Prostate gland (tissue), 2 donors: ENCODE results near the gene BTG2. TPM values are rescaled to one million over a fixed set of nuclear protein-coding genes. Genes with fewer than 3 reads are reported as not detected.

Experiments
- DNase-seq: peaks from one replicate; pipeline ENCODE4 v3.0.0-alpha.2; 2019; ENCODE audit warnings: low spot score
- H3K27ac ChIP-seq, 2 donors: fragments of 200-600 bp; sonication (generic); 2 replicates each; pipeline ENCODE4 v1.5.1; 2017 to 2019
- H3K27me3 ChIP-seq: fragments of 200-600 bp; sonication (generic); replicated peaks from 2 replicates; pipeline ENCODE4 v1.5.1; 2019; ENCODE audit not compliant: insufficient read depth
- H3K36me3 ChIP-seq, 2 donors: fragments of 200-600 bp; sonication (generic); 1 replicate in 1 of 2; 2 replicates in 1 of 2; pipeline versions ENCODE4 v1.5.1 to v1.8.1; 2017 to 2019
- H3K4me1 ChIP-seq: fragments of 200-600 bp; sonication (generic); replicated peaks from 2 replicates; pipeline ENCODE4 v1.5.1; 2019
- H3K4me3 ChIP-seq, 2 donors: fragments of 200-600 bp; sonication (generic); 2 replicates each; pipeline ENCODE4 v1.5.1; 2017 to 2019
- H3K9me3 ChIP-seq: fragments of 200-600 bp; sonication (generic); 2 replicates; pipeline ENCODE4 v1.5.1; 2017
- CTCF ChIP-seq, 4 experiments: fragments of 200-600 bp in 2 of 4; fragments of 450-650 bp in 2 of 4; sonication (generic) in 2 of 4; IDR thresholded peaks; 1 replicate in 3 of 4; 2 replicates in 1 of 4; pipeline ENCODE4 v1.5.1; 2016 to 2019; ENCODE audit warnings: antibody characterized with exemption in 4 of 4, mild to moderate bottlenecking in 2 of 4, moderate library complexity in 2 of 4
- POLR2A ChIP-seq: fragments of 450-650 bp; IDR thresholded peaks from one replicate; pipeline ENCODE4 v1.6.1; 2016; ENCODE audit warnings: antibody characterized with exemption, mild to moderate bottlenecking
- POLR2AphosphoS5 ChIP-seq: sonication (generic); formaldehyde crosslinking; IDR thresholded peaks from one replicate; pipeline ENCODE4 v1.6.1; 2017; ENCODE audit warnings: antibody characterized with exemption
- WGBS: methylation state at CpG from one replicate; pipeline ENCODE4 v1.1.5; 2018; 5-methylcytosine and 5-hydroxymethylcytosine counted together
- intact Hi-C: fragments of 100-400 bp; cut with DNase I; formaldehyde crosslinking; loops from one replicate; pipeline ENCODE4 v1.14.2; 2022
- total RNA-seq, 2 donors: library from RNA; depleted of rRNA; stranded (reverse); fragments of >200 nt; gene quantifications; one replicate each; pipeline ENCODE4 v1.1.0, GENCODE V29; 2016

The BTG2 gene
- total RNA-seq, 2 donors from 2014 or later = 91.0 to 131 TPM

DNA sequence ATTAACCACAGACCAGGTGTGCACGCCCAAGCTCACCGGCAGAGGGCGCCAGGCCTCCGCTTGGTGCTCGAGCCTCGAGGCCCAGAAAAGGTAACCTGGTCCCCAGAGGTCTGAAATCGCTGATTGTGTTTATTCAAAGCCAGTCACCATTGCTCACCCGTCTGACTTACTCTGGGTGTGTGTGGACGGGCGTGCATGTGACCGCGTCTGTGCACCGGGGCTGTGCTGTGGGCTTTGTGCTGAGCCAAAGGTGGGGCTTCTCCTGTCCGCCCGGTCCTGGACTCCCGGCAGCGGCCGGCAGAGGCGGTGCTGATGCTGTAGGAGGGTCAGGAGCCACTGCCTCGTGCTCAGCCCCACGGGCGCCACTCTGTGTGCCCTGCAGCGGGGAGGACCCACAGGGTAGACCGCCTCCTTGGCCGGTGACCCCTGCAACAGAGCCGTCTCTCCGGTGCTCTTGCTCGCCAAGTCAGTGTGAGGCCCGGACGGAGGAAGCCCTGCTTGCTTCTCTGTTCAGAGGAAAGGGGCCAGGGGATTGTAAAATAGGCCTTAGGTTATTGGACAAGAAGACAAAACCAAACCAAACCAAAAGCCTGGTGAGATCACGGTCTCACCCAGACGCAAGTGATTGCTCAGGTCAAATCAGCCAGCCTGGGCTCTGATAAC, 32.0 kb upstream of the BTG2 start:
- Histone ChIP-seq H3K36me3 (no peaks in the 10 kb centered on the region), H3K27ac (peak overlapping the region; percentile 69 to 80), H3K4me3 (peak overlapping the region in 1 of 2 donors; percentile 7), H3K27me3 (no peaks in the 10 kb centered on the region), H3K4me1 (peaks cover 7% of the 10 kb centered on the region), H3K9me3 (no peaks in the 10 kb centered on the region)
- intact Hi-C loops = loop anchor here (2.0 to 5.0 kb wide), 6 partner anchors 33 to 236 kb away; no protein-coding TSS in a partner anchor
- peak; percentile 86 for TF ChIP-seq POLR2AphosphoS5
- peak; percentile 97 to 100 (median 100) for TF ChIP-seq CTCF (IDR thresholded peaks at IDR 0.05)
- TF ChIP-seq POLR2A = peak; percentile 59
- peak; percentile 88 for DNase-seq
- 19% methylated on average over 31 of the region's 32 CpGs for WGBS

DNA sequence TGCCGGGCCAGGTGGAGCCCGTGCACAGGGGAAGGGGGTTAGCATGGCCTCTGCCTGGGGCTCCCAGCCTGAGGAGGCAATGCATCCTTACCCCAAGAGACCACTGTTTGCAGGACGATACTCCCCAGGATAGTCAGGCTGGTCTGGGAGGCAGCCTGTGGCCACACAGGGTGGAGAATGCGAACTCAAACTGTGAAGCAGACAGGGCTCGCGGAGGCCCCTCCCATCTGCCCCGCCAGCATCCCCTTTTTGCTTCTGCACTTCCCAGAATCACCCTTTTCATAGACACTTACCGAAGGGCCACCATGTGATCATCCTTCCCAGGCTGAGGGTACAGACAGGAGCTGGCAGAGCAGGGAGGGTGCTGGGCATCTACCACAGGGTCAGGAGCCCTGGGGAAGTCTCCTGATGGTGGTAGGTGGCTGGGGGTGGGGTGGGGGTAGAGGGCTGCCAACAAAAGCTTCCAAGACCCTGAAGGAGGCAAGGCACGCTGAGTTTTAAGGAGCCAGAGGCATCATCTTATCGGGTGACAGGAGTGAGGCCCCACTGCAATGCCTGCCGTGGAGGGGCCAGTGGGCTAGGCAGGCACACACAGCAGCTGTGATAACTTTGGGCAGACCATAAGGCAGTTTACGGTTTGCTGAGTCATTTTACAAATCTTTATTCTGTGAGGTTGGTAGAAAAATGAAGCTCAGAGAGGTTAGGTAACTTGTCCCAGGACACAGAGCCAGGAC, 31.3 kb upstream of the BTG2 start:
- intact Hi-C loops = loop anchor here (2.0 to 5.0 kb wide), 6 partner anchors 33 to 237 kb away; no protein-coding TSS in a partner anchor
- 74% methylated on average over 12 of the region's 12 CpGs for WGBS
- no peak for DNase-seq
- no peaks in the 10 kb centered on the region for H3K36me3 ChIP-seq
- peak overlapping the region; percentile 69 to 80 for H3K27ac ChIP-seq
- H3K27me3 ChIP-seq = no peaks in the 10 kb centered on the region
- H3K4me3 ChIP-seq = peak overlapping the region in 1 of 2 donors; percentile 7
- H3K9me3 ChIP-seq = no peaks in the 10 kb centered on the region
- TF ChIP-seq POLR2AphosphoS5 = no peak
- TF ChIP-seq POLR2A = no peak
- no peak for TF ChIP-seq CTCF (IDR thresholded peaks at IDR 0.05)
- peaks cover 11% of the 10 kb centered on the region for H3K4me1 ChIP-seq

- peaks cover 12% of the 10 kb centered on the region for H3K4me1 ChIP-seq
- H3K4me3 ChIP-seq = no peak overlapping the region
- no peaks in the 10 kb centered on the region for H3K36me3 ChIP-seq
- 21% methylated on average over 12 of the region's 12 CpGs for WGBS
- TF ChIP-seq CTCF (IDR thresholded peaks at IDR 0.05) = peak in 1 of 4 experiments; percentile 3
- TF ChIP-seq POLR2A = no peak
- peak; percentile 75 for TF ChIP-seq POLR2AphosphoS5
- peak; percentile 61 for DNase-seq
- H3K27me3 ChIP-seq = no peaks in the 10 kb centered on the region
- peak overlapping the region; percentile 69 to 80 for H3K27ac ChIP-seq
- H3K9me3 ChIP-seq = no peaks in the 10 kb centered on the region
- intact Hi-C loops = loop anchor here (5.0 kb wide), 4 partner anchors 53 to 237 kb away; no protein-coding TSS in a partner anchor
Observed at GRCh38 chr1:203274603-203275381, 30.5 kb upstream of the BTG2 start.

DNA sequence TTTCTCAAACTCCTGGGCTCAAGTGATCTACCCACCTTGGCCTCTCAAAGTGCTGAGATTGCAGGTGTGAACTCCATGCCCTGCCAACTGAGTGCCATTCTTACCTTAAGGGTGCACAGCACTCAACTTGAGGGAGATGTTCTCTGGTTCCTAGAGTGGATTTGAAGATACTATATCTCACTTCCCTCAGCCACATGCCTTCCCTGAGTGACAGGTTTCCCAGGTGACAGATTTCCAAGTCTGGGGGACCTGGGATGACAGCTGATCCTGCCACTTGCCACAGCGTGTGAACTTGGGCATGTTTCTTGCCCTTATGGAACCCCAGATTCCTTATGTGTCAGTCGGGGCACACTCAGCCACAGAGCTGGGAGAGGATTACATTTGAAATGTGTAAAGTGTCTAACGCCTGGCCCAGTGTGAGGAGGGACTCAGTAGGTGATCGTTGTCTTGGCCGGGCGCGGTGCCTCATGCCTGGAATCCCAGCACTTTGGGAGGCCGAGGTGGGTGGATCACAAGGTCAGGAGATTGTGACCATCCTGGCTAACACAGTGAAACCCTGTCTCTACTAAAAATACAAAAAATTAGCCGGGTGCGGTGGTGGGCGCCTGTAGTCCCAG, 29.6 kb upstream of the BTG2 start:
- Histone ChIP-seq H3K9me3 (no peaks in the 10 kb centered on the region), H3K4me1 (peaks cover 12% of the 10 kb centered on the region), H3K27me3 (no peaks in the 10 kb centered on the region), H3K4me3 (no peak overlapping the region), H3K27ac (peak overlapping the region; percentile 69 to 80), H3K36me3 (no peaks in the 10 kb centered on the region)
- no peak for TF ChIP-seq POLR2AphosphoS5
- no peak for TF ChIP-seq CTCF (IDR thresholded peaks at IDR 0.05)
- no peak for TF ChIP-seq POLR2A
- no peak for DNase-seq
- 78% methylated on average over 11 of the region's 11 CpGs for WGBS
- intact Hi-C loops = no loop called here
